ENCODE measurements around the gene MCCC1. TPM values are rescaled to one million over a fixed set of nuclear protein-coding genes. Genes with fewer than 3 reads are reported as not detected.
A peak's percentile ranks its signal among the peaks of the same experiment; 100 is the strongest.

The MCCC1 gene
- total RNA-seq, 1 experiment from 2014 or later, result 42.8 TPM

DNA sequence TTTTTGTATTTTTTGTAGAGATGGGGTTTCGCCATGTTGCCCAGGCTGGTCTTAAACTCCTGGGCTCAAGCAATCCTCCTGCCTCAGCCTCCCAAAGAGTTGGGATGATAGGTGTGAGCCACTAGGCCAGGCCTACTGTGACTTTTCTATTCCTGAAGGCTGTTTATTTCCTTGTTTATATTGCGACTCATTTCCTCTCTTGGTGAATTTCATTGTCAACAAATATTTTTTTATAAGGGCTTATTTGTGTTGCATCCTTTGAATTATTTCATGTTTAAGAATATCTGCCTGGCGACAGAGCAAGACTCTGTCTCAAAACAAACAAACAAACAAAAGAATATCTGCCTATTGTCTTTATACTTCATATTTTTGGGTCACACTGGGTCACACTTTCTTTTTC is 29.4 kb upstream of the MCCC1 start:
- Mint-ChIP-seq H3K36me3 (ENCODE audit: insufficient read depth, unreplicated experiment) (no peaks in the 10 kb centered on the region), H3K27ac (ENCODE audit: unreplicated experiment) (no peak overlapping the region), H3K4me1 (ENCODE audit: low read depth, unreplicated experiment) (no peaks in the 10 kb centered on the region), H3K9me3 (ENCODE audit: unreplicated experiment) (peaks cover 23% of the 10 kb centered on the region), H3K27me3 (ENCODE audit: insufficient read depth, unreplicated experiment) (no peaks in the 10 kb centered on the region), H3K4me3 (ENCODE audit: unreplicated experiment) (no peak overlapping the region)
- intact Hi-C loops (cut with micrococcal nuclease; ENCODE audit: unreplicated experiment), result no loop called here
- CTCF ChIA-PET, result interaction anchor here (0.7 kb wide), 1 partner anchor 324 kb away, joined by 3 read pairs; no protein-coding TSS in a partner anchor
- Histone ChIP-seq H3K9me3 (no peaks in the 10 kb centered on the region; the same call in 1 of the 2 replicates), H3K27me3 (replicated peaks; ENCODE audit: control insufficient read depth, insufficient read depth, low read length) (no peaks in the 10 kb centered on the region), H3K4me3 (ENCODE audit: low read depth, low read length) (no peak overlapping the region), H3K4me1 (no peaks in the 10 kb centered on the region), H3K36me3 (ENCODE audit: control insufficient read depth, insufficient read depth, low read length) (no peaks in the 10 kb centered on the region)
- no peak for TF ChIP-seq CTCF (IDR thresholded peaks at IDR 0.05; ENCODE audit: insufficient read depth in 1 of 2, low read depth in 1 of 2, low read length in 1 of 2, severe bottlenecking in 1 of 2, unreplicated experiment in 1 of 2)
- no peak for DNase-seq
- no TSS peak for BruUV-seq (replicated peaks)
- POLR2A ChIA-PET, result no interaction called here

GRCh38 chr3:183123891-183124290 is 24.6 kb upstream of the MCCC1 start:
- Mint-ChIP-seq H3K27ac (ENCODE audit: unreplicated experiment) (no peak overlapping the region), H3K9me3 (ENCODE audit: unreplicated experiment) (peaks cover 12% of the 10 kb centered on the region), H3K36me3 (ENCODE audit: insufficient read depth, unreplicated experiment) (no peaks in the 10 kb centered on the region), H3K27me3 (ENCODE audit: insufficient read depth, unreplicated experiment) (no peaks in the 10 kb centered on the region), H3K4me1 (ENCODE audit: low read depth, unreplicated experiment) (no peaks in the 10 kb centered on the region), H3K4me3 (ENCODE audit: unreplicated experiment) (no peak overlapping the region)
- Histone ChIP-seq H3K36me3 (ENCODE audit: control insufficient read depth, insufficient read depth, low read length) (no peaks in the 10 kb centered on the region), H3K27me3 (replicated peaks; ENCODE audit: control insufficient read depth, insufficient read depth, low read length) (no peaks in the 10 kb centered on the region), H3K9me3 (no peaks in the 10 kb centered on the region), H3K4me3 (ENCODE audit: low read depth, low read length) (no peak overlapping the region), H3K4me1 (peaks cover 5% of the 10 kb centered on the region; the same call in 1 of the 2 replicates)
- CTCF ChIA-PET, result interaction anchor here (1.7 to 1.8 kb wide), 2 partner anchors 55 to 61 kb away, joined by 9 to 18 read pairs; no protein-coding TSS in a partner anchor
- intact Hi-C loops (cut with micrococcal nuclease; ENCODE audit: unreplicated experiment), result loop anchor here (5.0 kb wide), 1 partner anchor 38 kb away; the partner anchor contains the start of gene LAMP3
- no TSS peak for BruUV-seq (replicated peaks)
- TF ChIP-seq CTCF (IDR thresholded peaks at IDR 0.05; ENCODE audit: insufficient read depth in 1 of 2, low read depth in 1 of 2, low read length in 1 of 2, severe bottlenecking in 1 of 2, unreplicated experiment in 1 of 2), result no peak
- DNase-seq, result no peak
- POLR2A ChIA-PET, result no interaction called here

GRCh38 chr3:183122257-183122932 is 23.1 kb upstream of the MCCC1 start:
- ChIA-PET POLR2A (no interaction called here), CTCF (interaction anchor here (0.6 to 1.8 kb wide), 6 partner anchors 17 to 260 kb away, joined by 3 to 18 read pairs (median 4); no protein-coding TSS in a partner anchor)
- Mint-ChIP-seq H3K4me3 (ENCODE audit: unreplicated experiment) (no peak overlapping the region), H3K4me1 (ENCODE audit: low read depth, unreplicated experiment) (no peaks in the 10 kb centered on the region), H3K9me3 (ENCODE audit: unreplicated experiment) (no peaks in the 10 kb centered on the region), H3K36me3 (ENCODE audit: insufficient read depth, unreplicated experiment) (no peaks in the 10 kb centered on the region), H3K27ac (ENCODE audit: unreplicated experiment) (no peak overlapping the region), H3K27me3 (ENCODE audit: insufficient read depth, unreplicated experiment) (peaks cover 2% of the 10 kb centered on the region)
- TF ChIP-seq CTCF (IDR thresholded peaks at IDR 0.05; ENCODE audit: insufficient read depth in 1 of 2, low read depth in 1 of 2, low read length in 1 of 2, severe bottlenecking in 1 of 2, unreplicated experiment in 1 of 2), result peak; percentile 59 to 78
- intact Hi-C loops (cut with micrococcal nuclease; ENCODE audit: unreplicated experiment), result loop anchor here (1.0 to 5.0 kb wide), 5 partner anchors 40 to 264 kb away; partner anchors contain the start of gene LAMP3
- DNase-seq, result peak in 1 of 2 experiments; percentile 22
- Histone ChIP-seq H3K4me3 (ENCODE audit: low read depth, low read length) (no peak overlapping the region), H3K9me3 (no peaks in the 10 kb centered on the region), H3K4me1 (peaks cover 5% of the 10 kb centered on the region; the same call in 1 of the 2 replicates), H3K36me3 (ENCODE audit: control insufficient read depth, insufficient read depth, low read length) (no peaks in the 10 kb centered on the region), H3K27me3 (replicated peaks; ENCODE audit: control insufficient read depth, insufficient read depth, low read length) (no peaks in the 10 kb centered on the region)
- BruUV-seq (replicated peaks), result no TSS peak

Data from Caco-2 (cell line).